ENCODE measurements around the gene TNFSF13. TPM values are rescaled to one million over a fixed set of nuclear protein-coding genes. Genes with fewer than 3 reads are reported as not detected.

The TNFSF13 gene
- total and polyA plus RNA-seq, 2 of the 8 experiments (the other 6 are each of a cell fraction or from before 2014, with no cell fraction given): 2.1 to 2.6 TPM

DNA sequence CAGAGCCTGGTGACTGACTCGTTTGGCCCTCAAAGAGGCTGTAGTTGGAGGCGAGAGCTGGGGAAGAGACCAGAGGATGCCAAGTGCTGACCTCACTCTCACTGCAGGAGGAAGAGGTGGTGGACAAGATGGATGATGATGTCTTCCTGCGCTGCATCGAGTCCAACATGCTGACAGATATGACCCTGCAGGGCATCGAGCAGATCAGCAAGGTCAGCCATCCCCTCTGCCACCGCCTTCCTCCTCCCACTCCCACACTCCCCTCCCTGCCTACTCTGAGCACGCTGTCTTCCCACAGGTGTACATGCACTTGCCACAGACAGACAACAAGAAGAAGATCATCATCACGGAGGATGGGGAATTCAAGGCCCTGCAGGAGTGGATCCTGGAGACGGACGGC, 47.4 kb upstream of the TNFSF13 start (continued):
- no peak for TF ChIP-seq NANOG (IDR thresholded peaks at IDR 0.05; ENCODE audit: insufficient read depth, low read depth, low read length, poor library complexity, severe bottlenecking)
- TF ChIP-seq, protein P1, sequence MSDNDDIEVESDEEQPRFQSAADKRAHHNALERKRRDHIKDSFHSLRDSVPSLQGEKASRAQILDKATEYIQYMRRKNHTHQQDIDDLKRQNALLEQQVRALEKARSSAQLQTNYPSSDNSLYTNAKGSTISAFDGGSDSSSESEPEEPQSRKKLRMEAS (IDR thresholded peaks at IDR 0.05): no peak
- TF ChIP-seq CHD1 (IDR thresholded peaks at IDR 0.05; ENCODE audit: low read depth, low read length): no peak
- TF ChIP-seq TAF7 (optimal IDR thresholded peaks at IDR 0.05; ENCODE audit: borderline replicate concordance, low read depth, low read length): no peak
- no peak for TF ChIP-seq RXRA (IDR thresholded peaks at IDR 0.05; ENCODE audit: insufficient read depth, low read depth, low read length)

All from H1 (cell line).